HG02642 (cell line): ENCODE data around the gene IL10.
"Not testable (repeated sequence)": the region's sequence is repeated elsewhere in the genome, so short reads cannot be mapped to it uniquely, and the experiment has no call there.

ENCODE experiments used
- ATAC-seq: cut with Tn5 transposase; IDR thresholded peaks from one replicate; pipeline ENCODE4 v1.9.1; 2021; ENCODE audit warnings: mild to moderate bottlenecking; ENCODE audit not compliant: unreplicated experiment, poor library complexity

The IL10 gene

GRCh38 chr1:206794294-206794908 lies 22.1 kb upstream of the IL10 start:
- no peak for ATAC-seq

- ATAC-seq, result no peak
These were observed 21.3 kb upstream of the IL10 start for GRCh38 chr1:206793620-206794019.

GRCh38 chr1:206792939-206793607 lies 20.8 kb upstream of the IL10 start:
- peak; percentile 58 for ATAC-seq

- ATAC-seq, result peak; percentile 25
These were observed 18.4 kb upstream of the IL10 start for GRCh38 chr1:206790502-206791250.

- ATAC-seq, result no peak
These were observed 16.3 kb upstream of the IL10 start for GRCh38 chr1:206788487-206789050.

GRCh38 chr1:206787891-206788290 lies 15.6 kb upstream of the IL10 start:
- ATAC-seq, result no peak

- no peak for ATAC-seq
These were observed 14.1 kb upstream of the IL10 start for GRCh38 chr1:206786212-206786886.

GRCh38 chr1:206785182-206785765 lies 13.0 kb upstream of the IL10 start:
- no peak for ATAC-seq

- peak; percentile 66 for ATAC-seq
These were observed 12.2 kb upstream of the IL10 start for GRCh38 chr1:206784471-206784903.

- no peak for ATAC-seq
These were observed 11.2 kb upstream of the IL10 start for GRCh38 chr1:206783506-206783905.

- ATAC-seq, result peak; percentile 59
These were observed 10.2 kb upstream of the IL10 start for GRCh38 chr1:206782448-206782847.

- no peak for ATAC-seq
These were observed 7.3 kb upstream of the IL10 start for GRCh38 chr1:206779638-206780037.

GRCh38 chr1:206778911-206779310 lies 6.6 kb upstream of the IL10 start:
- not testable (repeated sequence) for ATAC-seq

- no peak for ATAC-seq
These were observed 5.7 kb upstream of the IL10 start for GRCh38 chr1:206778031-206778430.

GRCh38 chr1:206776229-206776628 lies 3.9 kb upstream of the IL10 start:
- ATAC-seq, result no peak

- no peak for ATAC-seq
These were observed 1.8 kb upstream of the IL10 start for GRCh38 chr1:206774093-206774492.

- no peak for ATAC-seq
These were observed 979 bp downstream of the IL10 start for GRCh38 chr1:206771338-206771692.

GRCh38 chr1:206770531-206771337 lies 1.6 kb downstream of the IL10 start, which contains the start of gene IL19:
Gene IL19, plus strand, starts transcription at chr1:206770773. Its CDS starts 65,890 bp downstream, at chr1:206836663.
- ATAC-seq, result no peak

- ATAC-seq, result peak; percentile 54
These were observed 3.0 kb downstream of the IL10 start for GRCh38 chr1:206769304-206769731.
